NCI-H774 (cell line): ENCODE results near the gene KIF21A.
"Not testable (repeated sequence)": the region's sequence is repeated elsewhere in the genome, so short reads cannot be mapped to it uniquely, and the experiment has no call there.

Experiments
- DNase-seq: peaks from one replicate; lab custom pipeline; 2025; lab: John Stamatoyannopoulos, UW

The KIF21A gene, protein sequence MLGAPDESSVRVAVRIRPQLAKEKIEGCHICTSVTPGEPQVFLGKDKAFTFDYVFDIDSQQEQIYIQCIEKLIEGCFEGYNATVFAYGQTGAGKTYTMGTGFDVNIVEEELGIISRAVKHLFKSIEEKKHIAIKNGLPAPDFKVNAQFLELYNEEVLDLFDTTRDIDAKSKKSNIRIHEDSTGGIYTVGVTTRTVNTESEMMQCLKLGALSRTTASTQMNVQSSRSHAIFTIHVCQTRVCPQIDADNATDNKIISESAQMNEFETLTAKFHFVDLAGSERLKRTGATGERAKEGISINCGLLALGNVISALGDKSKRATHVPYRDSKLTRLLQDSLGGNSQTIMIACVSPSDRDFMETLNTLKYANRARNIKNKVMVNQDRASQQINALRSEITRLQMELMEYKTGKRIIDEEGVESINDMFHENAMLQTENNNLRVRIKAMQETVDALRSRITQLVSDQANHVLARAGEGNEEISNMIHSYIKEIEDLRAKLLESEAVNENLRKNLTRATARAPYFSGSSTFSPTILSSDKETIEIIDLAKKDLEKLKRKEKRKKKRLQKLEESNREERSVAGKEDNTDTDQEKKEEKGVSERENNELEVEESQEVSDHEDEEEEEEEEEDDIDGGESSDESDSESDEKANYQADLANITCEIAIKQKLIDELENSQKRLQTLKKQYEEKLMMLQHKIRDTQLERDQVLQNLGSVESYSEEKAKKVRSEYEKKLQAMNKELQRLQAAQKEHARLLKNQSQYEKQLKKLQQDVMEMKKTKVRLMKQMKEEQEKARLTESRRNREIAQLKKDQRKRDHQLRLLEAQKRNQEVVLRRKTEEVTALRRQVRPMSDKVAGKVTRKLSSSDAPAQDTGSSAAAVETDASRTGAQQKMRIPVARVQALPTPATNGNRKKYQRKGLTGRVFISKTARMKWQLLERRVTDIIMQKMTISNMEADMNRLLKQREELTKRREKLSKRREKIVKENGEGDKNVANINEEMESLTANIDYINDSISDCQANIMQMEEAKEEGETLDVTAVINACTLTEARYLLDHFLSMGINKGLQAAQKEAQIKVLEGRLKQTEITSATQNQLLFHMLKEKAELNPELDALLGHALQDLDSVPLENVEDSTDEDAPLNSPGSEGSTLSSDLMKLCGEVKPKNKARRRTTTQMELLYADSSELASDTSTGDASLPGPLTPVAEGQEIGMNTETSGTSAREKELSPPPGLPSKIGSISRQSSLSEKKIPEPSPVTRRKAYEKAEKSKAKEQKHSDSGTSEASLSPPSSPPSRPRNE (N-terminal part only)

DNA sequence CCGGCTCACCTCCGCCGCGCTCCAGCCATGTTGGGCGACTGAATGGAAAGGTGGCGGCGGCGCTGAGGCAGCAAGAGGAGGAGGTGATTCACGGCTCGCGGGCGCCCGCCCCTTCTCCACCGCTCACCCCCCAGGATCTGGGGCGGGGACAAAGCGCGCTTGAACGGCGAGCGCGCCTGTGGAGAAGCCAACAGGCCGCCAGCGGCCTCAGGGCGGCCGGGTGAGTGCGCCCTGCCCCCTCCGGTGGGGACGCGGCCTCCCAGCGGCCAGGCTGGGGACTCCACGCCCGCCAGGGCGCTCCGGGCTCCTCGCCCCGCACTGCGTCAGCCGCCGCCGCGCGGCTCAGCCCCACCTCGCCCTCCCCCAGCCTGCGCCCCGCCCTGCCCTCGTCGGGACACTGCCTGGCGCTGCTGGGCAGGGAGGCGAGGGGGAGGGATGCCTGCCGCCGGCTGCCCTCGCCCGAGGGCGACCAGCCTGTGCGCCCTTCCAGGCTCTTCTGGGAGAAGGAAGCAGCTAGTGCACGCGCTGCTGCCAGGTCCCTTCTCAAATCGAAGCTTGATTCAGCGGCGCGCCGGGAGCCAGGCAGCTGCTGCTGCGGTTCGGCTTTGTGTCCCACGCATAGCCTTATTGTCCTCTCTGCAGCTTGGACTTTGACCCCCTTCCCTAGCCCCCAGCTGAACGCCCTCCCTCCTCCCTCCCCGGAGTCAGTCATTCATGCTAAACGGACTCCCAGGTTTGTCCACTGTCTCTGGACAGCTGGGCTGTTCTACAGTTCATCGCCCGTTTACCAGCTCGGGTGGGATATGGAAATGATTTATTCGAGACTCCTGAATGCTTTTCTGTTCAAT, at the start of gene KIF21A:
KIF21A (minus strand) TSS at position 40 of the 848 bp plus-strand sequence. CDS start 150 bp downstream, outside the sequence.
- peak; percentile 95 for DNase-seq

DNA sequence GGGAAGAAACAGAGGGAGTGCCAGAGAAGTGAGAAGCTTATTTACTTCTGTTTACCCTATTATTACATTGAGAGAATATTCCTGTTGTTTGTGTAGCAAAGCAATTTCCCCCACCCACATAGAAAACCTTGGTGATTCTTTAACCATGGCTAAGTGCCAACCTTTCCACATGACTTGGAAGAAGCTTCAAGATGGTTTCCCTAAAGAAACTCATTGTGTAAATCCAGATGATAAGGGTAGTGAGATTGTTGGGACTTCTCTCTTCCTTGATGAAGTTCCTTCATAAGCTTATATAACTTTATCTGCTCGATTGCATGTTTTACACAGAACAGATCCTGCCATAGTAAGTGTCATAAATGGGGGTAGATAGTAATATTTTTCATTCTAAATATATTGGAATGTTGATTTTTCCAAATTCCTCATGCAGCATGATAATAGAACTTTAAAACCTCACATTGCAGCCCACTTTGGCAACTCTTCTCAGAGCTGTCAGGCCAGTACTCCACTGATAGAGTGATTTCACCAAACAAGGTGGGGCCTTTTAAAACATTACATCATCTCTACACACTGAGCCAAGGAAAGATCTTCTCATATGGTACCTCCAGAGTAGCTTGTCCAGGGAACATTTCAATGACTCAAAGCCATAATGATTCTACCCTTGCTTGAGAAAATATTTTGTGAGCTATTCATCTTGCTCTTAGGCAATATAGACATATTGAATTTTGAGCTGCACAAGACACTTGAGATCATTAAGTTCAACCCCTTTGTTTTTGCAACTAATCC, 47.8 kb upstream of the KIF21A start:
- no peak for DNase-seq

DNA sequence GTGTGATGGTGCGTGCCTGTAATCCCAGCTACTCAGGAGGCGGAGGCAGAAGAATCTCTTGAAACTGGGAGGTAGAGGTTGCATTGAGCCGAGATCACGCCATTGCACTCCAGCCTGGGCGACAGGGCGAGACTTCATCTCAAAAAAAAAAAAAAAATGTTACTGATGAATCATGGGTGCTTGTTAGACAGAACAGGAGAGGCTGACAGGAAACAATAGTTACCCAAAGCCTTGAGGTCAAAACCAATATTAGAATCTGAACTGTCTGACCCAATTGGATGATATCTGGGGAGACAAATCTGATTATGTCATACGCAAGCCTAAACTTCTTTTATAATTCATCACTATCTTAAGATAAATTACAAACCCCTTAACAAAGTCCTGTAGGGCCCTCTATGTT, 40.7 kb upstream of the KIF21A start:
- DNase-seq: no peak

DNA sequence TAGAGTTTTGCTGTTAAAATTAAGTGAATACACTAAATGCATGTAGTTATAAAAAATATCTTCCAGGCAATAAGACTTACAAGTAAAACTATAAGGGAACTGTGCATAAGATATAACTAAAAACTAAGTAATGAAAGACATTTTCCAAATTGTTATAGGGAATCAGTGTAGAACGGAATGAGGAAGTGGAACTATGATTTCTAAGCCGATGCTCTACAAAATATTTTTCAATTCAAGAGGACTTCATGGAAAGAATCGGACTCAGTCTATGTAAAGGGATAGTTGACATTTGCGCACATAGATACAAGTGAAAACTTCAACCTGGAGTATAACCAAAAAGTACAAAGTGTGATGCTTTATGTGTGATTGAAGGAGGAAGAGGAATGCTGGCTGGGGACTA, 40.1 kb upstream of the KIF21A start:
- no peak for DNase-seq

DNA sequence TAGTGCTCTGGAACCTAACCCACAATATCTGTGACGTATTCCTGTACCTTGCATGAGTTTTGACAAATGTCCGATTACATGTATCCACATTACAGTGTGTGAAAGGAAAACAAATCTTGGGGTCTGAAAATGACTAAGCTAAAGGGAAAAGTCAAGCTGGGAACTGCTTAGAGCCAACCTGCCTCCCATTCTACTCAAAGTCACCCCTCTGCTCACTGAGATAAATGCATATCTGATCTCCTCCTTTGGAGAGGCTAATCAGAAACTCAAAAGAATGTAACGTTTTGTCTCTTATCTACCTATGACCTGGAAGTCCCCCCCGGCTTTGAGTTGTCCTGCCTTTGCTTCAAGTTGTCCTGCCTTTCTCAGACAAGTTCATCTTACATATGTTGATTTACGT, 34.0 kb upstream of the KIF21A start:
- no peak for DNase-seq

DNA sequence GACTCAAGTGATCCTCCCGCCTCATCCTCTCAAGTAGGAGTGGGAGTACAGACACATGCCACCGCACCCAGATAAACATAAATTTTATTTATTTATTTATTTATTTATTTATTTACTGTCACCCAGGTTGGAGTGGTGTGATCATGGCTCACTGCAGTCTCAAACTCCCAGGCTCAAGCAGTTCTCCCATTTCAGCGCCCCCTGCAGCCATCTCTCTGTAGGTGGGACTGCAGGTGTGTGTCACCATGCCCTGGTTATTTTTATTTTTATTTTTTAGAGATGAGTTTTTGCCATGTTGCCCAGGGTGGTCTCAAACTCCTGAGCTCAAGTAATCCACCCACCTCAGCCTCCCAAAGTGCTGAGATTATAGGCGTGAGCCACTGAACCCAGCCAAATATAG, 33.2 kb upstream of the KIF21A start:
- DNase-seq: no peak

DNA sequence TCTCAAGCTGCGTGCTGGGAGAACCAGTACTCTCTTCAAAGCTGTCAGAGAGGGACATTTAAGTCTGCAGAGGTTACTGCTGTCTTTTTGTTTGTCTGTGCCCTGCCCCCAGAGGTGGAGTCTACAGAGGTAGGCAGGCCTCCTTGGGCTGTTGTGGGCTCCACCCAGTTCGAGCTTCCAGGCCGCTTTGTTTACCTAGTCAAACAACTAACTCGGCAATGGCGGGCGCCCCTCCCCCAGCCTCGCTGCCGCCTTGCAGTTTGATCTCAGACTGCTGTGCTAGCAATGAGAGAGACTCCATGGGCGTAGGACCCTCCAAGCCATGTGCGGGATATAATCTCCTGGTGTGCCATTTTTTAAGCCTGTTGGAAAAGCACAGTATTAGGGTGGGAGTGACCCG, 32.2 kb upstream of the KIF21A start:
- not testable (repeated sequence) for DNase-seq

DNA sequence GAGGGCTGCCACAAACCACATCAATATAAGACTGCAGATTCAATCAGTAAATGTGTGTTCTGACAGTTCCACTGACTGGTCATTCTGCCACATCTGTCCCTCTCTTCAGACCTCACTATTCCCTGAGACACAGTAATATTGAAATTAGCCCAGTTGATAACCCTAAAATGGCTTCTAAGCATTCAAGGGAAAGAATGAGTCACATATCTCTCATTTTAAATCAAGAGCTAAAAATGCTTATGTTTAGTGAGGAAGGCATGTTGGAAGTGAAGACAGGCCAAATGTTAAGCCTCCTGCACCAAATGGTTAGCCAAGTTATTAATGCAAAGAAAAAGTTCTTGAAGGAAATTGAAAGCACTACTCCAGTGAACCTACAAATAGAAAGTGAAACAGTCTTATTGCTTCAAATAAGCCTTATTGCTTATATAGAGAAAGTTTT, 24.5 kb upstream of the KIF21A start:
- no peak for DNase-seq

DNA sequence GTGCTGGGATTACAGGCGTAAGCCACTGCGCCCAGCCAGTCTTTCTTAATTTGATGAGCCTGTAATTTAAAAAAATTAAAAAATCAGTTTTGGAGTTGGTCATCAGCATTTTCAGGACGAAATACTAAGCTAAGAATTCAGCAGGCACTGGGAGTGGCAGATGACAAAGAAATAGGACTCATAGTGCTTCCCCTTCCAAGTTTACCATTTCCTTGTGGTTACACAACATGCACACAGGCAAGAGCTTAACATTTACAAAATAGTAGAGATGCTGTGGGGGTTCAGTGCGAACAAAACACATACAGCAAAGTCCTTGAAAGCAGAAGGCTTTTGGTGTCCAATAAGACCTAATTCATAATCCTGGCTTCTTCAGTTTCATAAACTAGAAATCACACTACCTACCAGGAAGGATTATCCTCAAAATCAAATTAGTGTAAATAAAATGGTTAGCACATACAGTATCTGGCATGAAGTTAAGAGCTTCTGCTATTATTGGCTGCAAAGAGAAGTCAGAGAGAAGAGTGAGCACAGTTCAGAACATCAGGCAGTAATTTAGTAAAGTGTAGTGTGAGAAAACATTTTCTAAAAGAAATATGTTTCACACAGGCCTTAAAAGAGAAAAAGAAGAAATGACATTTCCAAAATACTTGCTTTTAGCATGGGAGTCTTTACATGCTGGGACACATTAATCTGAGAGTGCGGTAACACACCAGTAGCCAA, 22.2 kb upstream of the KIF21A start:
- no peak for DNase-seq

DNA sequence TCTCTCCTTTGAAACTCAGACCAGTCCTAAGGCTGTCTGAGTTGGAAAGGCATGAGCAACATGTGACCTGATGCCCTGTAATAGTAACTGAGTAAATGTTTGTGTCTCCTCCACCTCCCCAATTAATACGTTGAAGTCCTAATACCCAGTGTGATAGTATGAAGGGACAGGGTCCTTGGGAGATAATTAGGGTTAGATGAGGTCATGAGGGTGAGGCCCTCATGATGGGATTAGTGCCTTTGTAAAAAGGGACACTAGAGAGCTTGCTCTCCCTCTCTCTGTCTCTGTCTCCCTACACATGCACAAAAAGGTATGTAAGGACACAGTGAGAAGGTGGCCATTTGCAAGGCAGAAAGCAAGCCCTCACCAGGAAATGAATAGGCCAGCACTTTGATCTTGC, 18.1 kb upstream of the KIF21A start:
- DNase-seq: no peak

DNA sequence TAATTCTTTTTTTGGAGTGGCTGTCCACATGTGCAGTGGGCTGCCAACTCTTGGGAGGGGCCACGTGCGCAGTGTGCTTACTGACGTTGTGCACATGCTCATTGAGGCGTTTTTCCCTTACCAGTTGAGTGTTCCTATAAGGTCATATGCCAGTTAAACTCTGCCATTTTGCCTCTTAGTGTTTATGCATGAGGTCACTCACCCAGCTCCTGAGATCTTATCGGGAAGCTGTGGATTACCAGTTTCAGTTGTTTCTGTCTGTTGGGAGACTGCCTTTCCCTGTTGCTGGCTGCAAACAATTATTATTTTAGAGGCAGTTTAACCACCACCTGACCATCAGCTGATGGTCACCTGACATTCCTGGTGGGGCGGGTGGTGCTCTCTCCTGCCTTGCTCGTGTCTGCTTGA, 16.1 kb upstream of the KIF21A start:
- no peak for DNase-seq

DNA sequence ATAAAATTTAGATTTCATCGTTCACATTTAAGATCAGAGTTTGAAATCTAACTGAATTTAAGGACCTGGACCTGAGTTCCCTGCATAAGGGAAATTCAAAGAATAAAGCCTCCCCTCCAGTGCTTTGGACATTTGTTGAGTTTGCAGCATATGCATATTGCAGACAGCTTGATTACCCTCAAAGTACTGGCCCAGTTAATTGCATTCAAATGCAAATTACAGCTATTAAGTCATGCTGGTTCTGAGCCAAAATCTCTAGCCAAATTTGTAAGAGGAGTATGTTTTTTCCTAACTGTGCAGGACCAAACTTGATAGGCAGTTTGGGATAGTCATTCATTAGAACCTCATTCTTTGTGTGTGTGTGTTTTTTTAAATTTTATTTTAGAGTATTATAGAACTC, 9.1 kb upstream of the KIF21A start:
- peak; percentile 19 for DNase-seq

DNA sequence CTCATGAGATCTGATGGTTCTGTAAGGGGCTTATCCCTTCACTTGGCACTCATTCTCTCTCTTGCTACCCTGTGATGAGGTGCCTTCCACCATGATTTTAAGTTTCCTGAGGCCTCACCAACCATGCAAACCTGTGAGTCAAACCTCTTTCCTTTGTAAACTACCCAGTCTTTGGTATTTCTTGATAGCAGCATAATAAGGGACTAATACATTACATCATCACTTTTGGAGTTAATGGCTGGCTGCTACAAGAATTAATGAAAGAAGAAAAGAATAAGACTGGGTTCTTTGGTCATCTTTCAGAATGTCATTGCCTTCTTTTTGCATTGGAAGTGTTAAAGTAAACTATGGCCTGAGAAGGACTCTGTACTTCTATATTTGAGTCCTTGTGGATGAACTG, 5.1 kb upstream of the KIF21A start:
- DNase-seq: no peak

DNA sequence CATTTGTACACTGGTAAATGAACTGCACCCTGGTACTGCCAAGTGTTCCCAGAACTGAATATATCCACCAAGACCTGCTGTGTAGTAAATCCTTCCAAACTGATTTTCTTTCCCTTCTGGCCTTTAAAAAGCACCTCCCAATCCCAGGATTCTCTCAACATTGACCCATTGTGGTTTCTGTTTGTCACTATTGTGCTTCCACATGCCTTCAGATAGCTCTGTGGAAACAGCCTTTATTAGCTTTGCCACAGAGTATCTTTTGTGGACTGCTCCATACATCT, 949 bp upstream of the KIF21A start:
- no peak for DNase-seq

DNA sequence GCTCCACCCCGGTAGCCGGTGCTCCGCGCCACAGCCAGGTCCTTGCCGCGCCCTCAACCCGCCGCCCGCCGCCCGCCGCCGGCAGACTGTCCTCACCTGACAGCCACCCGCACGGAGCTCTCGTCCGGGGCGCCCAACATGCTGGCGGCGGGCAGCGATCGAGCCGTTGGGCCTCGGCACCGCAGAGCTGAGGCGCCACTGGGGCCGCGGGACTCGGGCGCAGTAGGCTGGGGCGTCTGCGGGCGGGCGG, 164 bp downstream of the KIF21A start:
- no peak for DNase-seq

DNA sequence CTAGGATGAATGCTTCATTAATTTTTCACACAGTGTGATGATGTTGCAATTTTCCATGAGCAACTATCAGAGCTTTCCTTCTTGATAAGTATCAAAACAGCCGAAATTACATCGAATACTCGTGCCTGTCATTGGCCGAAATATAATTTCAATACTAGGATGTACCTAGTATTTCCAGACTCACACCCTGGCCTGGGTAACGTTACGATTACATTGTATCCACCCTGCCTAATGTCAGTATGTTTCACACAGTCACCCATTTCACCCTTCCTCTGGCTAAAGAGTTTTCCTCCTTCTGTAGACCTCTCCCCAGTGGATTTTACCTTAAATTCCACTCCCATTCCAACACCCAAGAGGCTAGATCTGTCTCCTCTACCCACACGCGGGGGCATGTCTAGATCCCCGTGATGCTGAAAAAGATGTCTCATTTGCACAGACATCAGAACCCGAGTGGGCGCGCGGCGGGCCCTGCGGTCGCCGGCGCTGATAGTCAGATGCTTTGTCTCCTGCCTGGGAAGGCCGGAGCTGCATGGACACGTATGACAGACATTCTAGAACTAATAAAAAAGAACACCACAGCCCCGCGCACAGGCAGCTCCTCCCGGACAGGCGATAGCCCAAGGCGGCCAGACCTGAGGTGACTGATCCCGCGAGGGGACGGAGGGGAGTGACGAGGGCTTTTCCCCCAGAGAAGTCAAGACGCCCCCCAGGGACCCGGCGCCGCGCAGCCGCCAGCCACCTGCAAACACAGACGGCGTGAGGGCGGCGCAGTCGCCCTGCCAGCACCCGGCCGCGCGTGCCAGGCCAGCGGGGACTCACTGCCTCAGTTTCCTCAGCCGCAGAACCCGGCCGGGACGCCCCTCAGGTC, 723 bp downstream of the KIF21A start:
- DNase-seq: peak; percentile 43

DNA sequence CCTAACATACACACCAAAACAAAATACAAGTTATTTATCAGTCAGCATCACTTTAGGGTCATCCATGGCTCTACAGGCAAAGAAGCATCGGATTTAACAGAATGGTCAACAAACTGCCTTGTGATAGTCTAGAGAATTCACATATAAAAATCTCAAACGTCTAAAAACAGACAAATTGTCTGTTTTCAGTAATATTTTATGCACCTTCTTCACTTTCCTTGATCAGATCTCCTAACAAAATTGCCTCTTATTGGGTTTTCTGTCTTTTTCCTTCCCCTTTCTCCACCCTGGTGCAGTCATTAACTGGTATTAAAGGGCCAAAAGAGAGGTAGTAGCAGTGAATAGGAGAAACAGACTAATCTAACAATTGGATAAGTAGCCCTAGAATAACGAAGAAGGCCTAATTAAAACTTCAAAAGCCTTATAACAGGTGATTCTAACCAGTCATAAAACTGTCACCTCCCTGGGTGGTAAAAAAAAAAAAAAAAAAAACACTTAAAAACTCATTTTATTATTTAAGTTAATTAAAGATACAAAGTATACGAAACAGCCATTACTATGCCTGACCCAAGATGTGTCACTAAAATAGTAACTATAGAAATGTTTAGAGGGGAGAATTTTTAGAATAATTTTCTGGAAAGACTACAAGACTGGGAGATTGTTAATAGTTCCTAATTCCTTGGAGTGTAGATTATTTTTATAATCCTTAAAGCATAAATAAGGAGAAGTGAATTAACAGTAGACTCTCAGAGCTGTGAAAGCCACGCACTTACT, 1.5 kb downstream of the KIF21A start:
- DNase-seq: no peak

DNA sequence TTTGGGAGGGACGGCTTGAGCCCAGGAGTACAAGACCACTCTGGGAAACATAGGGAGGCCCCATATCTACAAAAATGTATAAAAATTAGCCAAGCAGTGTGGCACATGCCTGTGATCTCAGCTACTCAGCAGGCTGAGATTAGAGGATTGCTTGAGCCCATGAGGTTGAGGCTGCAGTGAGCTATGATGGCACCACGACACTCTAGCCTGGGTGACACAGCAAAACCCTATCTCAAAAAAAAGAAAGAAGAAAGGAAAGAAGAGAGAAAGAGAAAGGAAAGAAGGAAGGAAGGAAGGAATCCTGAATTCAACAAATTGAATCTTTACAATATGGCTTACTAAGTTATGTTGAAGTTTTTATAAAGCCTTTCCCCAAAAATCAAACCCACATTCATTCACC, 2.1 kb downstream of the KIF21A start:
- DNase-seq: no peak

DNA sequence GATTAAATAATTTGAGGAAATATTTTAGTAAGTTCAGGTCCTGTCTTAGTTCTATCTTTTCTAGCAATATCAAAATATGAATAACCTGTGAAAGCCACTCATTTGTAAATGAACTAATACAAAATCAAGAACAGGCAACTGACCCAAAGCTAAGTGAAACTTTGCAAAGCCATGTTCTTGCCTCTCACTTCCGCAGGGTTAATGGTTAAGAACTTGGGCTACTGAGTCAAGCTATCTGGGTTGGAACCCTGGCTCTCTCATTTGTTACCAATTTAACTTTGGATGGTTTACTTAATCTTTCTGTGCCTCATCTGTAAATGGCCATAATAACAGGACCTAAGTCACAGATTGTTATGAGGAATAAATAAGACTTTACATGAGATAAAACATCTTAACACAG, 2.8 kb downstream of the KIF21A start:
- DNase-seq: no peak
